Spleen (tissue), 11 donors: ENCODE results near the gene PLAA. TPM values are rescaled to one million over a fixed set of nuclear protein-coding genes. Genes with fewer than 3 reads are reported as not detected.

Experiments used
- DNase-seq: peaks from one replicate; pipeline ENCODE4 v3.0.0-alpha.2; 2020
- H3K27ac ChIP-seq, 8 donors: fragments of 200-600 bp; sonication (generic) in 7 of 8; 1 replicate in 4 of 8; 2 replicates in 4 of 8; pipeline versions ENCODE4 v1.5.0 to v1.8.0; 2016 to 2021; ENCODE audit warnings: inconsistent platforms in 4 of 8, mild to moderate bottlenecking in 4 of 8, moderate library complexity in 1 of 8
- H3K27me3 ChIP-seq, 7 donors: fragments of 200-600 bp; sonication (generic) in 6 of 7; replicated peaks in 1 of 7; 1 replicate in 4 of 7; 2 replicates in 3 of 7; pipeline versions ENCODE4 v1.5.0 to v1.8.0; 2016 to 2021; ENCODE audit warnings: inconsistent platforms in 3 of 7, mild to moderate bottlenecking in 1 of 7
- H3K36me3 ChIP-seq, 6 donors: fragments of 200-600 bp; sonication (generic) in 5 of 6; 1 replicate in 4 of 6; 2 replicates in 2 of 6; pipeline versions ENCODE4 v1.5.0 to v1.8.0; 2016 to 2021; ENCODE audit warnings: inconsistent platforms in 2 of 6
- H3K4me1 ChIP-seq, 6 donors: fragments of 200-600 bp; sonication (generic) in 5 of 6; 1 replicate in 3 of 6; 2 replicates in 3 of 6; pipeline versions ENCODE4 v1.5.0 to v1.8.0; 2016 to 2021; ENCODE audit warnings: inconsistent platforms in 3 of 6
- H3K4me3 ChIP-seq, 8 donors: fragments of 200-600 bp; sonication (generic) in 7 of 8; 1 replicate in 4 of 8; 2 replicates in 4 of 8; pipeline versions ENCODE4 v1.5.0 to v1.8.0; 2016 to 2021; ENCODE audit warnings: inconsistent platforms in 4 of 8, mild to moderate bottlenecking in 4 of 8, moderate library complexity in 2 of 8
- H3K9me3 ChIP-seq, 8 donors: fragments of 200-600 bp; sonication (generic) in 7 of 8; 1 replicate in 4 of 8; 2 replicates in 4 of 8; pipeline versions ENCODE4 v1.5.0 to v1.8.0; 2016 to 2021; ENCODE audit warnings: inconsistent platforms in 4 of 8
- POLR2A ChIP-seq, 3 donors: fragments of 450-650 bp; IDR thresholded peaks; one replicate each; pipeline ENCODE4 v1.5.1; 2017; ENCODE audit warnings: antibody characterized with exemption in 3 of 3, mild to moderate bottlenecking in 1 of 3
- POLR2AphosphoS5 ChIP-seq, 3 donors: sonication (generic); formaldehyde crosslinking; IDR thresholded peaks; one replicate each; pipeline ENCODE4 v1.5.1; 2017; ENCODE audit warnings: antibody characterized with exemption in 3 of 3
- WGBS, 5 donors: extraction: QIAGEN DNeasy Blood & Tissue Kit in 3 of 5; methylation state at CpG; one replicate each; pipeline versions ENCODE4 v1.1.5 to v1.1.7; 2013 to 2018; 5-methylcytosine and 5-hydroxymethylcytosine counted together
- intact Hi-C: fragments of 100-400 bp; cut with DNase I; formaldehyde crosslinking; loops from one replicate; pipeline ENCODE4 v1.15.0; 2023; ENCODE audit warnings: low total_unique reads
- polyA plus RNA-seq, 3 donors: library from polyadenylated mRNA; stranded (reverse); fragments of 200-250 nt; gene quantifications; one replicate each; pipeline ENCODE4 v1.2.1, GENCODE V29; 2013
- total RNA-seq, 7 donors: library from RNA; depleted of rRNA in 3 of 7; stranded (reverse); fragments of >200 nt in 3 of 7; fragmentation: NEBNext Ultra II Directional in 4 of 7; extraction: Animal tissue kit (Norgen Biotek cat#: 25700) in 4 of 7; gene quantifications; one replicate each; pipeline versions ENCODE4 v1.1.0 to v1.2.1, GENCODE V29; 2016 to 2021
- TF ChIP-seq, protein P1 (sequence below), 11 experiments: fragments of 200-600 bp in 7 of 11; fragments of 450-650 bp in 4 of 11; sonication (generic) in 4 of 11; IDR thresholded peaks in 8 of 11; conservative IDR thresholded peaks in 3 of 11; 1 replicate in 7 of 11; 2 replicates in 4 of 11; pipeline versions ENCODE4 v1.4.0 to v1.8.0; 2016 to 2021; ENCODE audit warnings: antibody characterized with exemption in 11 of 11, inconsistent platforms in 4 of 11, mild to moderate bottlenecking in 1 of 11
- donor health status: healthy with polysubstance abuse.
- donor health status: DM: no; HTN: no; CAD: no; lungs with moderate emphysema.
- donor health status: DM: no; HTN: no; CAD: no.
- donor health status: Bipolar disorder and iron deficiency.
- donor health status: healthy.
- donor health status: DM: no; HTN: no; CAD: no.
- donor health status: DM: yes; HTN: yes; CAD: no.

Gene PLAA
- total and polyA plus RNA-seq, 10 donors, result 6.2 to 34.5 (median 26.1) TPM

DNA sequence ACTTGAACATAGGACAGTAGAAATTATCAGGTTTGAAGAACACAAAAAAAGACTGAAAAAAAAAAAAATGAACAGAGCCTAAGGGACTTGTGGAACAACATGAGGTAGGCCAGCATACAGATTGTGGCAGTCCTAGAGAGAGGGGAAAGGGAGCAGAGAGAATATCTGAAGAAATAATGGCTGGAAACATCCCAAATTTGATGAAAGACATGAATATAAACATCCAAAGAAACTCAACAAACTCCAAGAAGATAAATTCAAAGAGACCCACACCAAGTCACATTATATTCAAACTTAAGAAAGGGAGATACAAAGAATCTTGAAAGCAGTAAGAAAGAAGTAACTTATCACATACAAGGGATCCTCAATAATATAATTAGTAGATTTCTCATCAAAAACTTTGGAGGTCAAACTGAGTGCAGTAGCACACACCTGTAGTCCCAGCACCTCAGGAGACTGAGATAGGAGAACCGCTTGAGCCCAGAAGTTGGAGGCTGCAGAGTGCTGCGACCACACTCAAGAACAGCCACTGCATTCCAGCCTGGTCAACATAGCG lies 9.1 kb downstream of the PLAA start:
- intact Hi-C loops, result no loop called here
- WGBS, 5 donors, result 96 to 100% (median 98%) methylated on average over 3 of the region's 3 CpGs
- TF ChIP-seq, protein P1, sequence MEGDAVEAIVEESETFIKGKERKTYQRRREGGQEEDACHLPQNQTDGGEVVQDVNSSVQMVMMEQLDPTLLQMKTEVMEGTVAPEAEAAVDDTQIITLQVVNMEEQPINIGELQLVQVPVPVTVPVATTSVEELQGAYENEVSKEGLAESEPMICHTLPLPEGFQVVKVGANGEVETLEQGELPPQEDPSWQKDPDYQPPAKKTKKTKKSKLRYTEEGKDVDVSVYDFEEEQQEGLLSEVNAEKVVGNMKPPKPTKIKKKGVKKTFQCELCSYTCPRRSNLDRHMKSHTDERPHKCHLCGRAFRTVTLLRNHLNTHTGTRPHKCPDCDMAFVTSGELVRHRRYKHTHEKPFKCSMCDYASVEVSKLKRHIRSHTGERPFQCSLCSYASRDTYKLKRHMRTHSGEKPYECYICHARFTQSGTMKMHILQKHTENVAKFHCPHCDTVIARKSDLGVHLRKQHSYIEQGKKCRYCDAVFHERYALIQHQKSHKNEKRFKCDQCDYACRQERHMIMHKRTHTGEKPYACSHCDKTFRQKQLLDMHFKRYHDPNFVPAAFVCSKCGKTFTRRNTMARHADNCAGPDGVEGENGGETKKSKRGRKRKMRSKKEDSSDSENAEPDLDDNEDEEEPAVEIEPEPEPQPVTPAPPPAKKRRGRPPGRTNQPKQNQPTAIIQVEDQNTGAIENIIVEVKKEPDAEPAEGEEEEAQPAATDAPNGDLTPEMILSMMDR (IDR thresholded peaks at IDR 0.05 in 8 of 11, conservative IDR thresholded peaks at IDR 0.05 in 3 of 11), result no peak
- no peak for TF ChIP-seq POLR2A (IDR thresholded peaks at IDR 0.05)
- no peak for TF ChIP-seq POLR2AphosphoS5 (IDR thresholded peaks at IDR 0.05)
- peaks cover 9 to 68% (median 38%) of the 10 kb centered on the region in 6 donors for H3K4me1 ChIP-seq
- H3K27me3 ChIP-seq, result no peaks in the 10 kb centered on the region
- no peak for DNase-seq
- H3K4me3 ChIP-seq, result no peak overlapping the region
- no peak overlapping the region for H3K27ac ChIP-seq
- peaks cover 0 to 21% (median 15%) of the 10 kb centered on the region in 8 donors for H3K9me3 ChIP-seq
- peaks cover 0 to 29% (median 5%) of the 10 kb centered on the region in 6 donors for H3K36me3 ChIP-seq

DNA sequence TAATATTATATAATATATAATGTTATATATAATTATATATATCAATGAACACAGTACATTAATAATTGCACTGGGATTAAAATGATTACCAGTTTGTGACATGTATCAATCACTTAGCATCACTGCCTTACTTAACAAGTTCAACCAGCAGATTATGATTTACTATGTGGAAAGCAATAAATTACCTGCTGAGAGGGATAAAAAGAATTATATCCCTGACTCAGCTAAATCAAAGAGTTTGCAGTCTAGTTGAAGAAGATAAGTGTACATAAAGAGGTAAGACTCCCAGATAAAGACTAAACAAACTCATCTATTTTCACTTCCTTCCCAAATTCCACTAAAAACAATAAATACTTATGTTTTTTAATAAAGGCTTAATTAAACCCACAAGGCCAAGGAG lies 11.2 kb downstream of the PLAA start:
- Histone ChIP-seq H3K27me3 (no peaks in the 10 kb centered on the region), H3K4me1 (peaks cover 5 to 47% (median 24%) of the 10 kb centered on the region in 6 donors), H3K9me3 (peaks cover 0 to 21% (median 15%) of the 10 kb centered on the region in 8 donors), H3K36me3 (peaks cover 0 to 50% (median 12%) of the 10 kb centered on the region in 6 donors), H3K4me3 (no peak overlapping the region), H3K27ac (no peak overlapping the region)
- no peak for DNase-seq
- intact Hi-C loops, result no loop called here
- no peak for TF ChIP-seq POLR2A (IDR thresholded peaks at IDR 0.05)

DNA sequence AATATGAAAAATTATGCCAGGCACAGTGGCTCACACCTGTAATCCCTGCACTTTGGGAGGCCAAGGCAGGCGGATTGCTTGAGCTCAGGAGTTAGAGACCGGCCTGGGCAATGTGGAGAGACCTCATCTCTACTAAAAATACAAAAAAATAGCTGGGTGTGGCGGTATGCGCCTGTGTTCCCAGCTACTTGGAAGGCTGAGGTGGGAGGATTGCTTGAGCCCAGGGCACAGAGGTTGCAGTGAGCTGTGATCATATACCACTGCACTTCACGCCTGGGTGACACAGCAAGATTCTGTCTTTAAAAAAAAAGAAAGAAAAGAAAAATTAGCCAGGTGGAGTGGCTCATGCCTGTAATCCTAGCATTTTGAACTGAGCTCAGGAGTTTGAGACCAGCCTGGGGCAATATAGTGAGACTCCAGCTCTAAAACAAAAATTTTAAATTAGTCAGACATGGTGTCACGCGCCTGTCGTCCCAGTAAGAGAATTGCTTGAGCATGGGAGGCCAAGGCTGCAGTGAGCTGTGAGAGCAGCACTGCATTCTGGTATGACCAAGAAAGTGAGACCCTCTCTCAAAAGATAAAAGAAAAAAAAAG lies 18.0 kb downstream of the PLAA start:
- WGBS, 5 donors, result 96 to 99% (median 97%) methylated on average over 8 of the region's 8 CpGs
- Histone ChIP-seq H3K4me1 (no peaks in the 10 kb centered on the region), H3K27me3 (no peaks in the 10 kb centered on the region), H3K36me3 (peaks cover 4 to 99% (median 46%) of the 10 kb centered on the region in 6 donors), H3K4me3 (no peak overlapping the region), H3K27ac (no peak overlapping the region), H3K9me3 (no peaks in the 10 kb centered on the region)
- intact Hi-C loops, result no loop called here
- no peak for DNase-seq
- no peak for TF ChIP-seq POLR2A (IDR thresholded peaks at IDR 0.05)
- TF ChIP-seq, protein P1 (IDR thresholded peaks at IDR 0.05 in 8 of 11, conservative IDR thresholded peaks at IDR 0.05 in 3 of 11), result no peak
- TF ChIP-seq POLR2AphosphoS5 (IDR thresholded peaks at IDR 0.05), result no peak

DNA sequence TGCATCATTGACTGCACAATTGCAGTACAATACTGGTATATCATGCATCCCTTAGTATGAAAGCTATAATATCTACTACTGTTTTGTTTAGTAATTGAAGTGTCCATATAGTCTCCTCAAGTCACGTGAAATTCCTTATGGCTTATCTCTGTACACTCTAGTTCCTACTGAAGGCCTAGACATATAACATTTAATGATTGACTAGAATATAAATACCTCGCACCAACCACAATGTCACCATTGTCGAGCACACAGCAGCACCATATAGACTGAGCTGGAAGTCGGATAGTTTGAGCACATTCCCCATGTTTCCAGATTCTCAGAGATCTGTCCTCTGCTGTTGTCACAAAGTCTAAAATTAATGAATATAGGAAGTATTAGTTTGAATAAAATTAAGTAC lies 21.4 kb downstream of the PLAA start:
- Histone ChIP-seq H3K4me3 (no peak overlapping the region), H3K36me3 (peaks cover 4 to 100% (median 69%) of the 10 kb centered on the region in 6 donors)
- WGBS, 5 donors, result 95 to 99% (median 98%) methylated on average over 4 of the region's 4 CpGs

More for the DNA sequence above, 21.4 kb downstream of the PLAA start:
- TF ChIP-seq, protein P1 (IDR thresholded peaks at IDR 0.05 in 8 of 11, conservative IDR thresholded peaks at IDR 0.05 in 3 of 11), result no peak
- TF ChIP-seq POLR2A (IDR thresholded peaks at IDR 0.05) (no peak), POLR2AphosphoS5 (IDR thresholded peaks at IDR 0.05) (no peak)
- intact Hi-C loops, result no loop called here
- DNase-seq, result no peak
- Histone ChIP-seq H3K27ac (no peak overlapping the region), H3K4me1 (no peaks in the 10 kb centered on the region), H3K27me3 (no peaks in the 10 kb centered on the region), H3K9me3 (no peaks in the 10 kb centered on the region)
